Measurements from ENCODE around the gene LRBA. TPM values are rescaled to one million over a fixed set of nuclear protein-coding genes. Genes with fewer than 3 reads are reported as not detected.
"Not testable (repeated sequence)": the region's sequence is repeated elsewhere in the genome, so short reads cannot be mapped to it uniquely, and the experiment has no call there.

Gene LRBA
- total RNA-seq, 1 donor from 2014 or later, result 54.0 TPM

- Mint-ChIP-seq H3K9me3 (no peaks in the 10 kb centered on the region), H3K4me1 (peaks cover 22% of the 10 kb centered on the region), H3K36me3 (ENCODE audit: low read depth) (peaks cover 3% of the 10 kb centered on the region), H3K27ac (no peak overlapping the region), H3K27me3 (no peaks in the 10 kb centered on the region), H3K4me3 (no peak overlapping the region)
- intact Hi-C loops (cut with micrococcal nuclease), result no loop called here
- DNase-seq, result no peak
Observed at GRCh38 chr4:150938873-150939499, 76.1 kb downstream of the LRBA start.

- no peaks in the 10 kb centered on the region for H3K9me3 Mint-ChIP-seq
- H3K4me3 Mint-ChIP-seq, result no peak overlapping the region
- intact Hi-C loops (cut with micrococcal nuclease), result no loop called here
- DNase-seq, result no peak
- no peaks in the 10 kb centered on the region for H3K36me3 Mint-ChIP-seq (ENCODE audit: low read depth)
- H3K27ac Mint-ChIP-seq, result no peak overlapping the region
- H3K27me3 Mint-ChIP-seq, result no peaks in the 10 kb centered on the region
- peaks cover 18% of the 10 kb centered on the region for H3K4me1 Mint-ChIP-seq
Observed at GRCh38 chr4:150938417-150938816, 76.7 kb downstream of the LRBA start.

- no peak for DNase-seq
- no peak overlapping the region for H3K4me3 Mint-ChIP-seq
- intact Hi-C loops (cut with micrococcal nuclease), result no loop called here
- H3K27me3 Mint-ChIP-seq, result no peaks in the 10 kb centered on the region
- H3K4me1 Mint-ChIP-seq, result peaks cover 4% of the 10 kb centered on the region
- no peaks in the 10 kb centered on the region for H3K9me3 Mint-ChIP-seq
- no peak overlapping the region for H3K27ac Mint-ChIP-seq
- H3K36me3 Mint-ChIP-seq (ENCODE audit: low read depth), result peaks cover 2% of the 10 kb centered on the region
Observed at GRCh38 chr4:150934022-150934421, 81.1 kb downstream of the LRBA start.

GRCh38 chr4:150931796-150932195 is 83.3 kb downstream of the LRBA start:
- no peak overlapping the region for H3K4me3 Mint-ChIP-seq
- H3K27me3 Mint-ChIP-seq, result no peaks in the 10 kb centered on the region
- intact Hi-C loops (cut with micrococcal nuclease), result no loop called here

GRCh38 chr4:150931005-150931404 is 84.1 kb downstream of the LRBA start:
- H3K9me3 Mint-ChIP-seq, result no peaks in the 10 kb centered on the region
- H3K27me3 Mint-ChIP-seq, result no peaks in the 10 kb centered on the region

More at GRCh38 chr4:150931796-150932195, 83.3 kb downstream of the LRBA start:
- Mint-ChIP-seq H3K36me3 (ENCODE audit: low read depth) (peaks cover 10% of the 10 kb centered on the region), H3K4me1 (no peaks in the 10 kb centered on the region), H3K9me3 (no peaks in the 10 kb centered on the region), H3K27ac (no peak overlapping the region)
- DNase-seq, result no peak

GRCh38 chr4:150923945-150924344 is 91.1 kb downstream of the LRBA start:
- DNase-seq, result no peak
- Mint-ChIP-seq H3K4me3 (no peak overlapping the region), H3K27me3 (no peaks in the 10 kb centered on the region), H3K4me1 (peaks cover 5% of the 10 kb centered on the region), H3K27ac (no peak overlapping the region), H3K36me3 (ENCODE audit: low read depth) (peaks cover 39% of the 10 kb centered on the region), H3K9me3 (no peaks in the 10 kb centered on the region)
- intact Hi-C loops (cut with micrococcal nuclease), result no loop called here

More at GRCh38 chr4:150931005-150931404, 84.1 kb downstream of the LRBA start:
- H3K4me3 Mint-ChIP-seq, result no peak overlapping the region
- intact Hi-C loops (cut with micrococcal nuclease), result no loop called here
- no peak for DNase-seq
- peaks cover 14% of the 10 kb centered on the region for H3K36me3 Mint-ChIP-seq (ENCODE audit: low read depth)
- peaks cover under 1% of the 10 kb centered on the region for H3K4me1 Mint-ChIP-seq
- no peak overlapping the region for H3K27ac Mint-ChIP-seq

GRCh38 chr4:150921486-150921885 is 93.6 kb downstream of the LRBA start:
- H3K27me3 Mint-ChIP-seq; intact Hi-C loops (cut with micrococcal nuclease); H3K9me3 Mint-ChIP-seq; H3K27ac Mint-ChIP-seq; H3K4me1 Mint-ChIP-seq; H3K4me3 Mint-ChIP-seq; DNase-seq: not testable (repeated sequence)
- peaks cover 48% of the 10 kb centered on the region for H3K36me3 Mint-ChIP-seq (ENCODE audit: low read depth)

- H3K4me3 Mint-ChIP-seq; H3K27ac Mint-ChIP-seq; H3K27me3 Mint-ChIP-seq; intact Hi-C loops (cut with micrococcal nuclease); DNase-seq; H3K4me1 Mint-ChIP-seq; H3K9me3 Mint-ChIP-seq: not testable (repeated sequence)
- peaks cover 50% of the 10 kb centered on the region for H3K36me3 Mint-ChIP-seq (ENCODE audit: low read depth)
Observed at GRCh38 chr4:150918562-150918961, 96.5 kb downstream of the LRBA start.

- Mint-ChIP-seq H3K9me3 (peaks cover 35% of the 10 kb centered on the region), H3K36me3 (ENCODE audit: low read depth) (peaks cover 82% of the 10 kb centered on the region), H3K4me3 (no peak overlapping the region), H3K4me1 (peaks cover 17% of the 10 kb centered on the region), H3K27me3 (no peaks in the 10 kb centered on the region), H3K27ac (no peak overlapping the region)
- intact Hi-C loops (cut with micrococcal nuclease), result no loop called here
- DNase-seq, result no peak
Observed at GRCh38 chr4:150911326-150911725, 103.8 kb downstream of the LRBA start.

GRCh38 chr4:150909116-150909515 is 106.0 kb downstream of the LRBA start:
- Mint-ChIP-seq H3K4me3 (no peak overlapping the region), H3K9me3 (peaks cover 35% of the 10 kb centered on the region), H3K27me3 (no peaks in the 10 kb centered on the region), H3K4me1 (peaks cover 17% of the 10 kb centered on the region), H3K36me3 (ENCODE audit: low read depth) (peaks cover 83% of the 10 kb centered on the region), H3K27ac (no peak overlapping the region)
- DNase-seq, result no peak
- intact Hi-C loops (cut with micrococcal nuclease), result no loop called here

- Mint-ChIP-seq H3K36me3 (ENCODE audit: low read depth) (peaks cover 80% of the 10 kb centered on the region), H3K4me3 (no peak overlapping the region), H3K27me3 (no peaks in the 10 kb centered on the region), H3K27ac (no peak overlapping the region), H3K4me1 (peaks cover 20% of the 10 kb centered on the region), H3K9me3 (peaks cover 35% of the 10 kb centered on the region)
- intact Hi-C loops (cut with micrococcal nuclease), result no loop called here
- DNase-seq, result no peak
Observed at GRCh38 chr4:150906987-150907633, 108.0 kb downstream of the LRBA start.

GRCh38 chr4:150904671-150905070 is 110.4 kb downstream of the LRBA start:
- Mint-ChIP-seq H3K36me3 (ENCODE audit: low read depth) (peaks cover 72% of the 10 kb centered on the region), H3K4me3 (no peak overlapping the region), H3K4me1 (peaks cover 15% of the 10 kb centered on the region), H3K9me3 (peaks cover 18% of the 10 kb centered on the region), H3K27me3 (no peaks in the 10 kb centered on the region), H3K27ac (no peak overlapping the region)
- DNase-seq, result no peak
- intact Hi-C loops (cut with micrococcal nuclease), result no loop called here

- Mint-ChIP-seq H3K4me3 (no peak overlapping the region), H3K27me3 (no peaks in the 10 kb centered on the region), H3K27ac (no peak overlapping the region), H3K9me3 (peaks cover 14% of the 10 kb centered on the region), H3K4me1 (peaks cover 8% of the 10 kb centered on the region), H3K36me3 (ENCODE audit: low read depth) (peaks cover 70% of the 10 kb centered on the region)
- no peak for DNase-seq
- intact Hi-C loops (cut with micrococcal nuclease), result no loop called here
Observed at GRCh38 chr4:150903603-150904002, 111.5 kb downstream of the LRBA start.

GRCh38 chr4:150896497-150896896 is 118.6 kb downstream of the LRBA start:
- Mint-ChIP-seq H3K4me3 (no peak overlapping the region), H3K36me3 (ENCODE audit: low read depth) (peaks cover 47% of the 10 kb centered on the region), H3K4me1 (no peaks in the 10 kb centered on the region), H3K27me3 (no peaks in the 10 kb centered on the region), H3K27ac (no peak overlapping the region), H3K9me3 (no peaks in the 10 kb centered on the region)
- intact Hi-C loops (cut with micrococcal nuclease), result no loop called here
- DNase-seq, result no peak

GRCh38 chr4:150890246-150890645 is 124.8 kb downstream of the LRBA start:
- H3K27ac Mint-ChIP-seq, result no peak overlapping the region
- intact Hi-C loops (cut with micrococcal nuclease), result no loop called here
- peaks cover 23% of the 10 kb centered on the region for H3K4me1 Mint-ChIP-seq
- H3K27me3 Mint-ChIP-seq, result no peaks in the 10 kb centered on the region
- no peak overlapping the region for H3K4me3 Mint-ChIP-seq
- H3K9me3 Mint-ChIP-seq, result no peaks in the 10 kb centered on the region
- H3K36me3 Mint-ChIP-seq (ENCODE audit: low read depth), result peaks cover 43% of the 10 kb centered on the region
- DNase-seq, result no peak
